SU-DHL-6 (cell line): ENCODE measurements around the gene FRRS1L.

ENCODE experiments used
- EZH2phosphoT487 ChIP-seq: fragments of 200-600 bp; sonication (generic), shearing (Covaris generic); conservative IDR thresholded peaks from 2 replicates; pipeline ENCODE4 v1.6.1; 2018; ENCODE audit warnings: mild to moderate bottlenecking, antibody characterized with exemption, low read length, moderate library complexity, mixed read lengths
- TF ChIP-seq, protein P1 (sequence below): fragments of 200-600 bp; sonication (generic); IDR thresholded peaks from one replicate; pipeline ENCODE4 v1.5.1; 2017; ENCODE audit warnings: antibody characterized with exemption, mild to moderate bottlenecking, low read length, moderate library complexity; ENCODE audit not compliant: insufficient read depth, poor library complexity, severe bottlenecking

DNA sequence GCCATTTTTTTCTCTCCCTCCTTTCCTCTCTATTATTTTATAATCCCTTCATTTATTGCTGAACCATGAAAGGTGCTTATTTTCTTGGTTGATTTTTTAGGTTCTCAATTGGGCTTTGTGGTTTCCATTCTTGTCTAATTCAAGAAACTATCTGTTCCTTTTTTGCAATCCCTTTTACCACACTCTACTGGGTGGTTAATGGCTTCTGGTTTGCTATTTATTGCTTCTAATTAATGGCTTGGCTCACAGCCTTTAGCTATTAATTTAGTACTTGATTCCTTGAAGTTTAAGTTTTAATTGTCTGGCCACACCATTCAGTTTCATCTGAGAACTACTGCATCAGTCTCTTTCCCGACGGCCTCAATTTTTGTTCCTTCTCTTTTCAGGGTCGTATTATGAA is 5.6 kb downstream of the FRRS1L start:
- TF ChIP-seq, protein P1, sequence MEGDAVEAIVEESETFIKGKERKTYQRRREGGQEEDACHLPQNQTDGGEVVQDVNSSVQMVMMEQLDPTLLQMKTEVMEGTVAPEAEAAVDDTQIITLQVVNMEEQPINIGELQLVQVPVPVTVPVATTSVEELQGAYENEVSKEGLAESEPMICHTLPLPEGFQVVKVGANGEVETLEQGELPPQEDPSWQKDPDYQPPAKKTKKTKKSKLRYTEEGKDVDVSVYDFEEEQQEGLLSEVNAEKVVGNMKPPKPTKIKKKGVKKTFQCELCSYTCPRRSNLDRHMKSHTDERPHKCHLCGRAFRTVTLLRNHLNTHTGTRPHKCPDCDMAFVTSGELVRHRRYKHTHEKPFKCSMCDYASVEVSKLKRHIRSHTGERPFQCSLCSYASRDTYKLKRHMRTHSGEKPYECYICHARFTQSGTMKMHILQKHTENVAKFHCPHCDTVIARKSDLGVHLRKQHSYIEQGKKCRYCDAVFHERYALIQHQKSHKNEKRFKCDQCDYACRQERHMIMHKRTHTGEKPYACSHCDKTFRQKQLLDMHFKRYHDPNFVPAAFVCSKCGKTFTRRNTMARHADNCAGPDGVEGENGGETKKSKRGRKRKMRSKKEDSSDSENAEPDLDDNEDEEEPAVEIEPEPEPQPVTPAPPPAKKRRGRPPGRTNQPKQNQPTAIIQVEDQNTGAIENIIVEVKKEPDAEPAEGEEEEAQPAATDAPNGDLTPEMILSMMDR: no peak
- TF ChIP-seq EZH2phosphoT487: no peak
